HepG2 (cell line): ENCODE results near the gene GRAMD2A. TPM values are rescaled to one million over a fixed set of nuclear protein-coding genes. Genes with fewer than 3 reads are reported as not detected.

Experiments
- ARHGAP35 ChIP-seq: sonication (generic); formaldehyde crosslinking; IDR thresholded peaks from 2 replicates; pipeline ENCODE4 v1.9.0; 2022; ENCODE audit warnings: mild to moderate bottlenecking, inconsistent platforms, moderate library complexity, missing genetic modification reagents, borderline replicate concordance
- FOXA1 ChIP-seq, 2 experiments: fragments of 450-650 bp in 1 of 2; sonication (generic) in 1 of 2; formaldehyde crosslinking in 1 of 2; IDR thresholded peaks; 2 replicates each; pipeline versions ENCODE4 v1.4.0 to v1.6.1; 2016 to 2020; ENCODE audit warnings: missing genetic modification reagents in 1 of 2
- SAP130 ChIP-seq: IDR thresholded peaks from 2 replicates; pipeline ENCODE4 v1.6.1; 2016; ENCODE audit warnings: low read depth
- TRIM24 ChIP-seq: sonication (generic); formaldehyde crosslinking; IDR thresholded peaks from 2 replicates; pipeline ENCODE4 v1.8.0; 2022; ENCODE audit warnings: mild to moderate bottlenecking, missing genetic modification reagents
- UBTF ChIP-seq: sonication (generic); formaldehyde crosslinking; IDR thresholded peaks from 2 replicates; pipeline ENCODE4 v1.4.0; 2020; ENCODE audit warnings: mild to moderate bottlenecking, missing genetic modification reagents
- ZIK1 ChIP-seq: sonication (generic); formaldehyde crosslinking; IDR thresholded peaks from 2 replicates; pipeline ENCODE4 v1.5.0; 2020; ENCODE audit warnings: mild to moderate bottlenecking, low read depth, missing genetic modification reagents, borderline replicate concordance
- ZNF362 ChIP-seq: sonication (generic); formaldehyde crosslinking; IDR thresholded peaks from 2 replicates; pipeline ENCODE4 v1.4.0; 2020; ENCODE audit warnings: missing genetic modification reagents, mild to moderate bottlenecking, borderline replicate concordance
- polyA plus RNA-seq, 8 experiments: library from polyadenylated mRNA; depleted of rRNA in 3 of 8; stranded (reverse) in 7 of 8; unstranded in 1 of 8; fragments of >200 nt; fragmentation: Illumina TruSeq in 4 of 8; extraction: Trizol in 4 of 8; gene quantifications; 2 replicates each; pipeline versions ENCODE4 v1.2.1 to v1.2.3, GENCODE V29; 2011 to 2016; ENCODE audit warnings: low read depth in 4 of 8, missing spikeins in 1 of 8, mixed read lengths in 1 of 8; ENCODE audit not compliant: insufficient read depth in 1 of 8
- total RNA-seq, 5 experiments: library from RNA; depleted of rRNA; stranded (reverse); fragments of >200 nt; fragmentation: Illumina TruSeq; extraction: Trizol; gene quantifications; 2 replicates each; pipeline ENCODE4 v1.2.3, GENCODE V29; 2016; ENCODE audit warnings: low read depth in 1 of 5

The GRAMD2A gene
- total and polyA plus RNA-seq, 2 of the 13 experiments (the other 11 are each of a cell fraction or from before 2014, with no cell fraction given), result 0.04 TPM; not detected in 1

- TF ChIP-seq TRIM24 (CRISPR knock-in tag) (no peak), SAP130 (CRISPR knock-in tag) (no peak), UBTF (CRISPR knock-in tag) (no peak), ARHGAP35 (CRISPR knock-in tag) (no peak), FOXA1 (IDR thresholded peaks at IDR 0.05) (0 out of 2 replicates have a peak, but pooled peaks have one; percentile 22), FOXA1 (CRISPR knock-in tag; IDR thresholded peaks at IDR 0.05) (no peak), ZIK1 (CRISPR knock-in tag) (no peak), ZNF362 (CRISPR knock-in tag) (peak; percentile 54; the same call in 1 of the 2 replicates)
Observed at GRCh38 chr15:72110355-72110754, 87.2 kb downstream of the GRAMD2A start (continued).

Other genes starting within 250 kb of the GRAMD2A start
- 12.9 and 15.3 TPM in 2 replicates for gene MYO9A, start 79.6 kb downstream of the GRAMD2A start, total RNA-seq (2016; rRNA removed; fragmentation: Illumina TruSeq; extraction: Trizol)
- 4.8 and 5.8 TPM in 2 replicates for gene MYO9A, start 79.6 kb downstream of the GRAMD2A start, polyA plus RNA-seq (2011; rRNA removed)
- 2.7 and 4.2 TPM in 2 replicates for gene SENP8, start 79.4 kb downstream of the GRAMD2A start, total RNA-seq (2016; rRNA removed; fragmentation: Illumina TruSeq; extraction: Trizol)
- 2.8 and 3.0 TPM in 2 replicates for gene SENP8, start 79.4 kb downstream of the GRAMD2A start, polyA plus RNA-seq (2011; rRNA removed)
- 488 and 574 TPM in 2 replicates for gene PKM, start 33.4 kb upstream of the GRAMD2A start, total RNA-seq (2016; rRNA removed; fragmentation: Illumina TruSeq; extraction: Trizol)
- 766 and 780 TPM in 2 replicates for gene PKM, start 33.4 kb upstream of the GRAMD2A start, polyA plus RNA-seq (2011; rRNA removed)
- 0.22 TPM in 1 of 2 replicates, not detected in the other for gene PARP6, start 74.8 kb upstream of the GRAMD2A start, total RNA-seq (2016; rRNA removed; fragmentation: Illumina TruSeq; extraction: Trizol)
- gene PARP6, start 74.8 kb upstream of the GRAMD2A start, polyA plus RNA-seq (2011; rRNA removed), result 0.87 and 1.3 TPM in 2 replicates
- 0.10 and 0.49 TPM in 2 replicates for gene CELF6, start 122.4 kb upstream of the GRAMD2A start, total RNA-seq (2016; rRNA removed; fragmentation: Illumina TruSeq; extraction: Trizol)
- gene CELF6, start 122.4 kb upstream of the GRAMD2A start, polyA plus RNA-seq (2011; rRNA removed), result 0.94 and 1.3 TPM in 2 replicates
- gene HEXA, start 178.2 kb upstream of the GRAMD2A start, total RNA-seq (2016; rRNA removed; fragmentation: Illumina TruSeq; extraction: Trizol), result 47.4 and 106 TPM in 2 replicates
- 215 and 219 TPM in 2 replicates for gene HEXA, start 178.2 kb upstream of the GRAMD2A start, polyA plus RNA-seq (2011; rRNA removed)
- not detected in 2 replicates for gene TMEM202, start 200.5 kb upstream of the GRAMD2A start, total RNA-seq (2016; rRNA removed; fragmentation: Illumina TruSeq; extraction: Trizol)
- gene TMEM202, start 200.5 kb upstream of the GRAMD2A start, polyA plus RNA-seq (2011; rRNA removed), result not detected in 2 replicates